HG02642 (cell line): ENCODE data around the gene FGF14.

ENCODE experiments used
- ATAC-seq: cut with Tn5 transposase; IDR thresholded peaks from one replicate; pipeline ENCODE4 v1.9.1; 2021; ENCODE audit warnings: mild to moderate bottlenecking; ENCODE audit not compliant: unreplicated experiment, poor library complexity

FGF14 gene

GRCh38 chr13:102207680-102208342 lies 194.0 kb downstream of the FGF14 start:
- ATAC-seq: no peak

GRCh38 chr13:102203718-102204117 lies 198.1 kb downstream of the FGF14 start:
- ATAC-seq: no peak

GRCh38 chr13:102198418-102199311 lies 203.2 kb downstream of the FGF14 start:
- no peak for ATAC-seq

GRCh38 chr13:102197193-102197592 lies 204.7 kb downstream of the FGF14 start:
- no peak for ATAC-seq

GRCh38 chr13:102195566-102196462 lies 206.0 kb downstream of the FGF14 start:
- ATAC-seq: no peak

- ATAC-seq: no peak
Measured at GRCh38 chr13:102192858-102193257, 209.0 kb downstream of the FGF14 start.

- no peak for ATAC-seq
Measured at GRCh38 chr13:102191951-102192502, 209.8 kb downstream of the FGF14 start.

GRCh38 chr13:102190930-102191329 lies 210.9 kb downstream of the FGF14 start:
- ATAC-seq: no peak

GRCh38 chr13:102187313-102187712 lies 214.5 kb downstream of the FGF14 start:
- no peak for ATAC-seq

GRCh38 chr13:102185375-102185984 lies 216.4 kb downstream of the FGF14 start:
- ATAC-seq: no peak

GRCh38 chr13:102183509-102184182 lies 218.2 kb downstream of the FGF14 start:
- no peak for ATAC-seq

- no peak for ATAC-seq
Measured at GRCh38 chr13:102182170-102182569, 219.7 kb downstream of the FGF14 start.

GRCh38 chr13:102177431-102177830 lies 224.4 kb downstream of the FGF14 start:
- ATAC-seq: no peak

GRCh38 chr13:102176846-102177245 lies 225.0 kb downstream of the FGF14 start:
- ATAC-seq: no peak

GRCh38 chr13:102172406-102172805 lies 229.4 kb downstream of the FGF14 start:
- no peak for ATAC-seq

GRCh38 chr13:102170305-102170704 lies 231.5 kb downstream of the FGF14 start:
- no peak for ATAC-seq

GRCh38 chr13:102169471-102170015 lies 232.3 kb downstream of the FGF14 start:
- no peak for ATAC-seq

GRCh38 chr13:102152790-102153189 lies 249.1 kb downstream of the FGF14 start:
- no peak for ATAC-seq

GRCh38 chr13:102147353-102147752 lies 254.5 kb downstream of the FGF14 start:
- no peak for ATAC-seq
